Neural crest cell (in vitro differentiated cells): ENCODE data around the gene PIGV. TPM values are rescaled to one million over a fixed set of nuclear protein-coding genes. Genes with fewer than 3 reads are reported as not detected.
A peak's percentile ranks its signal among the peaks of the same experiment; 100 is the strongest.

Source experiments
- DNase-seq: peaks from one replicate; pipeline ENCODE4 v3.0.0; 2021; ENCODE audit warnings: low read depth, mixed read lengths, low spot score
- H3K27ac Mint-ChIP-seq: one replicate; pipeline ENCODE4 v1.8.0; 2021; ENCODE audit warnings: mild to moderate bottlenecking, mixed read lengths; ENCODE audit not compliant: unreplicated experiment
- H3K27me3 Mint-ChIP-seq: 2 replicates; pipeline ENCODE4 v1.8.0; 2021; ENCODE audit warnings: low read depth, mild to moderate bottlenecking, mixed read lengths
- H3K36me3 Mint-ChIP-seq: 2 replicates; pipeline ENCODE4 v1.8.0; 2021; ENCODE audit warnings: low read depth, mild to moderate bottlenecking, mixed read lengths
- H3K4me1 Mint-ChIP-seq: 2 replicates; pipeline ENCODE4 v1.8.0; 2021; ENCODE audit warnings: mixed read lengths
- H3K4me3 Mint-ChIP-seq: one replicate; pipeline ENCODE4 v1.8.0; 2021; ENCODE audit warnings: mild to moderate bottlenecking, mixed read lengths
- H3K9me3 Mint-ChIP-seq: 2 replicates; pipeline ENCODE4 v1.8.0; 2021; ENCODE audit warnings: mixed read lengths
- long read RNA-seq: library from polyadenylated mRNA; unstranded; transcript quantifications from one replicate; pipeline ENCODE4 v2.0.0, GENCODE V29; 2020
- total RNA-seq: library from RNA; stranded (reverse); gene quantifications from 2 replicates; pipeline ENCODE4 v1.2.1, GENCODE V29; 2021
- TF ChIP-seq, protein P1 (sequence below): fragments of 200-600 bp; sonication (generic); conservative IDR thresholded peaks from 2 replicates; pipeline ENCODE4 v1.5.0; 2021; ENCODE audit warnings: antibody characterized with exemption, mild to moderate bottlenecking

The PIGV gene
- 8.7 and 11.1 TPM in 2 replicates for total RNA-seq
- long read RNA-seq, partial matches to known transcripts = 2 of 16 reads
- long read RNA-seq, other reads (novel, unspliced or antisense) = 10 of 16 reads

DNA sequence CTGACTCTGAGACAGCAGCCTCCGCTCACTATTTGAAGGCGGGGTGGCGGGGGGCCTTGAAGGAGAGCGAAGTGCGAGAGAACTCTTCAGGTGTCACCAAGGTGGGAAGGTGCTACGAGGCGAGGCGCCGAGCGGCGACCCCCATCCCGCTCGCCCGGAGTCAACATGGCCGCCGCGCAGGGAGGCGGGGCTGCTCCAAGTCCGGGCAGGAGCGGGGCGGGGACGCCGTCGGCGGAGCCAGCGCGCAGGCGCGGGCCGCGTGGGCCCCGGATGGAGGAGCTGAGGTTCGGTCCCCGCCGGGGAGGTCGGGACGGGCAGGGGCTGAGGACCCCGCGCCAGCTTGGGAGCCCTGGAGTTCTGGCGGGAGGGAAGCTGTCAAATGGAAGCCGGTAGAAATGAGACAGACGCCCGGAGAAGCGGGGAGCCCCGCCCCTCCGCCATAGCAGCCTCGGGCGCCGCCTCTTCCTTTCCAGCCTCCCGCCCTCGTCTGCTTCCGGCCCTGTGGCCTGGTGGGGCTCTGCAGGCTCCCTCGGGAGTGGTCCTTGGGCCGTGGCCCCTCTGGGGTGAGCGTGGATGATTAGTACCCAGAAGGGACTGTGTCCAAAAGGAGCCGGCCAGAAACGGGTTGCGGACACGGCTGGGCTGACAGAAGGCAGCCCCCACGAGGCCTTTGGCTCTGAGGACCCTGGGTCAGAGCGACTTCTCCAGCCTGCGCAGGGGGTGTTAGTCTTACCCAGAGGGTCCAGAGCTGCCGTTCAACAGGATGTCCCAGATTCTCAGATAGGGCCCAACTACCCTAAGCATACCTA is at the start of gene PIGV:
TSS of gene PIGV (plus strand) at position 245 of the 809 bp plus-strand sequence. CDS start 2,866 bp downstream, outside the sequence.
- Mint-ChIP-seq H3K36me3 (no peaks in the 10 kb centered on the region), H3K4me1 (peaks cover 58% of the 10 kb centered on the region), H3K9me3 (no peaks in the 10 kb centered on the region), H3K4me3 (peak within 1 kb of the TSS; percentile 97), H3K27ac (peak within 1 kb of the TSS; percentile 99), H3K27me3 (peaks cover 14% of the 10 kb centered on the region)
- DNase-seq = peak; percentile 90
- TF ChIP-seq, protein P1, sequence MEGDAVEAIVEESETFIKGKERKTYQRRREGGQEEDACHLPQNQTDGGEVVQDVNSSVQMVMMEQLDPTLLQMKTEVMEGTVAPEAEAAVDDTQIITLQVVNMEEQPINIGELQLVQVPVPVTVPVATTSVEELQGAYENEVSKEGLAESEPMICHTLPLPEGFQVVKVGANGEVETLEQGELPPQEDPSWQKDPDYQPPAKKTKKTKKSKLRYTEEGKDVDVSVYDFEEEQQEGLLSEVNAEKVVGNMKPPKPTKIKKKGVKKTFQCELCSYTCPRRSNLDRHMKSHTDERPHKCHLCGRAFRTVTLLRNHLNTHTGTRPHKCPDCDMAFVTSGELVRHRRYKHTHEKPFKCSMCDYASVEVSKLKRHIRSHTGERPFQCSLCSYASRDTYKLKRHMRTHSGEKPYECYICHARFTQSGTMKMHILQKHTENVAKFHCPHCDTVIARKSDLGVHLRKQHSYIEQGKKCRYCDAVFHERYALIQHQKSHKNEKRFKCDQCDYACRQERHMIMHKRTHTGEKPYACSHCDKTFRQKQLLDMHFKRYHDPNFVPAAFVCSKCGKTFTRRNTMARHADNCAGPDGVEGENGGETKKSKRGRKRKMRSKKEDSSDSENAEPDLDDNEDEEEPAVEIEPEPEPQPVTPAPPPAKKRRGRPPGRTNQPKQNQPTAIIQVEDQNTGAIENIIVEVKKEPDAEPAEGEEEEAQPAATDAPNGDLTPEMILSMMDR = peak; percentile 28

DNA sequence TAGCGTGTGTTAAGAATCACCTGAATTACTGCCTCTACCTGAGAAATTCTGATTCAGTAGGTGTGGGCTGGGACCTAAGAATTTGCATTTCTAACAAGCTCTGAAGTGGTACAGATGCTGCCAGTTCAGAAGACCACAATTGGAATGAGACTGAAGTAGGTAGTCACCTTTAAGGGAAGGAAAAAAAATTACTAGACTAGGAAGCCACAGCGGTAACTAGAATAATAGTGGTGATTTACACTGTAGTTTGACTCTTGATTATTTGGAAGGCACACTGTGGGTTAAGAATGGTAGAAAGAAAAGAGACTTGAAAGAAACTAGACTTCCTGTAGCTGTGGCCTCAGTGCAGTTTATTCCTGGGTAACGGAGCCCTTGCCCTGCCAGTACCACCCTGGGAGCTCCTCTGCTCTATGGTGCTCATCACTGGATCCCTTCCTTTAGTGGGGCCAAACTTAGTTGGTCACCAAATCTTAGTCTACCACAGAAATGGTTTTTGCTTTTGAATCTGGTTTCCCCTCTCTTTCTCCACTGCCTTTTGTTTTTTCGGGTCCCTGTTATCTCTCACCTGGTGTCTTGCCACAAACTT is 48.3 kb upstream of the PIGV start:
- Mint-ChIP-seq H3K9me3 (no peaks in the 10 kb centered on the region), H3K27me3 (no peaks in the 10 kb centered on the region), H3K36me3 (peaks cover 14% of the 10 kb centered on the region), H3K27ac (peak overlapping the region; percentile 7), H3K4me1 (peaks cover 15% of the 10 kb centered on the region), H3K4me3 (no peak overlapping the region)
- DNase-seq = no peak
- TF ChIP-seq, protein P1 = no peak

DNA sequence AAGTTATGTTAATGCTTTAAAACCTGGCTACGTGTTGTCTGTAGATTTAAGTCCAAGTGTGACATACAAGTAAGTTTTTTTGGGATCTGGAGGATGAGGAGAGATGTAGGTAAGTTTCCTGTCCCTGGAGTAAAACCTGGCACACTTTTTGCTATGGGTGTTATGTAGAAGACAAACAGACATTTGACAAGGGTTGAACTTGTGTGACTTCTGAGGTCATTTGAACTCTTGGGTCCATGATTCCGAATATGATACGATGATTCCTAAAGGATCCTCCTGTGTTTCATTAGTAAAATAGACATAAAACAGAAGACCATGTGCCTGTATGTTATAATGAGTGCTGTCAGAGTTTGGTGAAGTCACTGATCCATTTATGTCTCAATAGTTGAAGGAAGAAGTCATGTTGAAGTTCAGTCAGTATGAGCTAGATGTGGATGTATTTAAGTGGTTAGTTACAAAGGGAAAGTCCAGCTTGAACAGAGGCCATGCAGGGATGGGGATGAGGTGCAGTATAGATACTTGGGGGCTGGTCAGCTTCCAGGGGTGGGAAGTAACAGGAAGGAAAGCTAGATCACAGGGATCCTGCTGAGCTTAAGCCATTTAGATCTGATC is 47.6 kb upstream of the PIGV start:
- H3K36me3 Mint-ChIP-seq = peaks cover 14% of the 10 kb centered on the region
- no peaks in the 10 kb centered on the region for H3K9me3 Mint-ChIP-seq
- no peak overlapping the region for H3K4me3 Mint-ChIP-seq
- DNase-seq = no peak
- TF ChIP-seq, protein P1 = no peak
- peak overlapping the region; percentile 72 for H3K27ac Mint-ChIP-seq
- H3K27me3 Mint-ChIP-seq = no peaks in the 10 kb centered on the region
- peaks cover 17% of the 10 kb centered on the region for H3K4me1 Mint-ChIP-seq

DNA sequence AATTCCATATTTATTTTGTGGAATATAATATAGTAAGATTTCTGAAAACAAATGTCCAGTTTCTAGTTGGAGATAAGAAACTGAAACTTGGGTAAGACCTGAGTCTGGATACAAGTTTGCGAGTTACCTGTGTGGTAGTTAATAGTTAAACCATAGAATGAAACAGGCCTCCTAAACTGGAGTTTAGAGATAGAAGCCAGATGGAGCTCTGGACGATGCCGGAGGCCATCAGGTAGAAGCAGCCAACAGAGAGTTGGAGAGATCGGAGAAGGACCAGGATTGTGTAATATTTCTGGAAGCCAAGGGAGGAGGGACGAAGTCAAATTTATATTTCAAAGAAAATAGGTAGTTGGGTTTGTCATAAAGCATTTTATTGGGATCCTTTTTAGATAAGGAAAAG is 46.8 kb upstream of the PIGV start:
- Mint-ChIP-seq H3K36me3 (peaks cover 11% of the 10 kb centered on the region), H3K4me1 (peaks cover 17% of the 10 kb centered on the region), H3K27ac (no peak overlapping the region), H3K4me3 (no peak overlapping the region), H3K27me3 (no peaks in the 10 kb centered on the region), H3K9me3 (no peaks in the 10 kb centered on the region)
- no peak for DNase-seq
- TF ChIP-seq, protein P1 = no peak

DNA sequence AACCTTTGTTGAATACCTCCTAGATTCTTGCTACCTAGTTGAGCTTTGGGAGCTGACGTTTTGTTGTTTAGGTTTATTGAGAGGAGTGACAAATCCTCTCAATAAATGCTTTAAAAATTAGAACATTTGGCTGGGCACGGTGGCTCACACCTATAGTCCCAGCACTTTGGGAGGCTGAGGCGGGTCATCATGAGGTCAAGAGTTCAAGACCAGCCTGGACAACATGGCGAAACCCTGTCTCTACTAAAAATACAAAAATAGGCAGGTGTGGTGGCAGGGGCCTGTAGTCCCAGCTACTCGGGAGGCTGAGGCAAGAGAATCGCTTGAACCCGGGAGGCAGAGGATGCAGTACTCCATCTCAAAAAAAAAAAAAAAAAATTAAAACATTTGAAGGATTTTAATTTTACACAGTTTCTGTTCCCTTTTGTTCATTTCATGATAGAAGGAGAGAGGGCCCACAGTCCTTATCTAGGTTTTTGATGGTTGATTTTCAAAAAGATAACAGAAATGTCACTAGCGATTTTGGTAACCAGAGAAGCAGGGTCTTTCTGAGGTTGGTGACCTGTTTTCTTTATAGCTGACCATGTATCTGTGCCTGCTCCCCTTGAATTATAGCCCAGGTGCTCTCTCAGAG is 44.2 kb upstream of the PIGV start:
- TF ChIP-seq, protein P1 = no peak
- Mint-ChIP-seq H3K9me3 (no peaks in the 10 kb centered on the region), H3K27ac (peak overlapping the region; percentile 64), H3K27me3 (no peaks in the 10 kb centered on the region), H3K36me3 (peaks cover 22% of the 10 kb centered on the region), H3K4me1 (peaks cover 20% of the 10 kb centered on the region), H3K4me3 (no peak overlapping the region)
- DNase-seq = no peak
